HepG2 (cell line): ENCODE results near the gene TOR4A. TPM values are rescaled to one million over a fixed set of nuclear protein-coding genes. Genes with fewer than 3 reads are reported as not detected.

ENCODE experiments used
- CCAR2 ChIP-seq: fragments of 200-400 bp; formaldehyde crosslinking; optimal IDR thresholded peaks from 2 replicates; pipeline ENCODE3; 2018; ENCODE audit warnings: low read depth, mild to moderate bottlenecking, low read length, moderate library complexity
- HNF1A ChIP-seq, 2 experiments: sonication (generic) in 1 of 2; formaldehyde crosslinking in 1 of 2; IDR thresholded peaks; 2 replicates each; pipeline versions ENCODE4 v1.4.0 to v1.6.1; 2016 to 2020; ENCODE audit warnings: borderline replicate concordance in 1 of 2, low read depth in 1 of 2, mild to moderate bottlenecking in 1 of 2, missing genetic modification reagents in 1 of 2
- IRF2 ChIP-seq: IDR thresholded peaks from 2 replicates; pipeline ENCODE4 v1.6.1; 2018; ENCODE audit warnings: missing genetic modification reagents, missing compliant biosample characterization
- KLF6 ChIP-seq: IDR thresholded peaks from 2 replicates; pipeline ENCODE4 v1.8.0; 2016; ENCODE audit warnings: missing biosample characterization, missing genetic modification reagents
- MTF1 ChIP-seq: sonication (generic); formaldehyde crosslinking; IDR thresholded peaks from 2 replicates; pipeline ENCODE4 v1.5.0; 2020; ENCODE audit warnings: missing genetic modification reagents
- PITX1 ChIP-seq: sonication (generic); formaldehyde crosslinking; IDR thresholded peaks from 2 replicates; pipeline ENCODE4 v1.5.1; 2020; ENCODE audit warnings: mild to moderate bottlenecking, missing genetic modification reagents
- REL ChIP-seq: sonication (generic); formaldehyde crosslinking; conservative IDR thresholded peaks from 2 replicates; pipeline ENCODE4 v1.8.0; 2022; ENCODE audit warnings: mild to moderate bottlenecking, missing genetic modification reagents, moderate library complexity
- SMC3 ChIP-seq: IDR thresholded peaks from 2 replicates; pipeline ENCODE4 v1.6.1; 2011; ENCODE audit warnings: low read length, improper control_type of control experiment
- TBP ChIP-seq: sonication (generic); formaldehyde crosslinking; IDR thresholded peaks from 2 replicates; pipeline ENCODE4 v1.5.0; 2020; ENCODE audit warnings: missing genetic modification reagents
- TOE1 ChIP-seq: sonication (generic); formaldehyde crosslinking; IDR thresholded peaks from 2 replicates; pipeline ENCODE4 v1.4.0; 2020; ENCODE audit warnings: mild to moderate bottlenecking, missing genetic modification reagents
- XRCC5 ChIP-seq: fragments of 200-400 bp; formaldehyde crosslinking; optimal IDR thresholded peaks from 2 replicates; pipeline ENCODE3; 2017; ENCODE audit warnings: mild to moderate bottlenecking, low read length
- YEATS2 ChIP-seq: sonication (generic); formaldehyde crosslinking; IDR thresholded peaks from 2 replicates; pipeline ENCODE4 v1.4.0; 2020; ENCODE audit warnings: missing genetic modification reagents, borderline replicate concordance
- ZBTB21 ChIP-seq: sonication (generic); formaldehyde crosslinking; IDR thresholded peaks from 2 replicates; pipeline ENCODE4 v1.4.0; 2020; ENCODE audit warnings: missing genetic modification reagents
- ZBTB38 ChIP-seq: sonication (generic); formaldehyde crosslinking; IDR thresholded peaks from 2 replicates; pipeline ENCODE4 v1.5.1; 2020; ENCODE audit warnings: mild to moderate bottlenecking, missing genetic modification reagents
- ZNF275 ChIP-seq: sonication (generic); formaldehyde crosslinking; IDR thresholded peaks from 2 replicates; pipeline ENCODE4 v1.8.0; 2022; ENCODE audit warnings: missing genetic modification reagents, mild to moderate bottlenecking, inconsistent platforms, borderline replicate concordance
- ZNF382 ChIP-seq: sonication (generic); formaldehyde crosslinking; IDR thresholded peaks from 2 replicates; pipeline ENCODE4 v1.5.0; 2020; ENCODE audit warnings: missing genetic modification reagents, mild to moderate bottlenecking, borderline replicate concordance
- ZNF44 ChIP-seq: sonication (generic); formaldehyde crosslinking; IDR thresholded peaks from 2 replicates; pipeline ENCODE4 v1.5.1; 2020; ENCODE audit warnings: mild to moderate bottlenecking, missing genetic modification reagents
- ZNF574 ChIP-seq: sonication (generic); formaldehyde crosslinking; IDR thresholded peaks from 2 replicates; pipeline ENCODE4 v1.4.0; 2020; ENCODE audit warnings: missing genetic modification reagents
- ZNF720 ChIP-seq: sonication (generic); formaldehyde crosslinking; IDR thresholded peaks from 2 replicates; pipeline ENCODE4 v1.4.0; 2020; ENCODE audit warnings: missing genetic modification reagents
- ZNF83 ChIP-seq: sonication (generic); formaldehyde crosslinking; IDR thresholded peaks from 2 replicates; pipeline ENCODE4 v1.4.0; 2020; ENCODE audit warnings: missing genetic modification reagents, mild to moderate bottlenecking, borderline replicate concordance
- polyA plus RNA-seq, 8 experiments: library from polyadenylated mRNA; depleted of rRNA in 3 of 8; stranded (reverse) in 7 of 8; unstranded in 1 of 8; fragments of >200 nt; fragmentation: Illumina TruSeq in 4 of 8; extraction: Trizol in 4 of 8; gene quantifications; 2 replicates each; pipeline versions ENCODE4 v1.2.1 to v1.2.3, GENCODE V29; 2011 to 2016; ENCODE audit warnings: low read depth in 4 of 8, missing spikeins in 1 of 8, mixed read lengths in 1 of 8; ENCODE audit not compliant: insufficient read depth in 1 of 8
- total RNA-seq, 5 experiments: library from RNA; depleted of rRNA; stranded (reverse); fragments of >200 nt; fragmentation: Illumina TruSeq; extraction: Trizol; gene quantifications; 2 replicates each; pipeline ENCODE4 v1.2.3, GENCODE V29; 2016; ENCODE audit warnings: low read depth in 1 of 5

Gene TOR4A
- total and polyA plus RNA-seq, 2 of the 13 experiments (the other 11 are each of a cell fraction or from before 2014, with no cell fraction given), result 11.1 to 14.2 TPM

- no peak for TF ChIP-seq MTF1
- peak; percentile 54; the same call in 1 of the 2 replicates for TF ChIP-seq ZNF574
- TF ChIP-seq PITX1, result no peak
- no peak for TF ChIP-seq TBP
- TF ChIP-seq XRCC5, result no peak
- no peak for TF ChIP-seq SMC3
- TF ChIP-seq ZNF382 (CRISPR knock-in tag), result no peak
- TF ChIP-seq ZBTB38, result no peak
- TF ChIP-seq ZNF83 (CRISPR knock-in tag), result no peak
- TF ChIP-seq ZBTB21 (CRISPR knock-in tag), result no peak
- TF ChIP-seq ZNF44 (CRISPR knock-in tag), result 0 out of 2 replicates have a peak, but pooled peaks have one; percentile 35
- no peak for TF ChIP-seq TOE1
- TF ChIP-seq CCAR2, result no peak
- no peak for TF ChIP-seq YEATS2 (CRISPR knock-in tag)
- TF ChIP-seq REL, result no peak
- TF ChIP-seq HNF1A (IDR thresholded peaks at IDR 0.05; ENCODE audit: low read depth), result no peak
- TF ChIP-seq HNF1A (CRISPR knock-in tag; IDR thresholded peaks at IDR 0.05; ENCODE audit: borderline replicate concordance), result no peak
- TF ChIP-seq KLF6 (CRISPR knock-in tag), result 0 out of 2 replicates have a peak, but pooled peaks have one; percentile 2
- TF ChIP-seq ZNF720 (CRISPR knock-in tag), result no peak
- TF ChIP-seq IRF2 (CRISPR knock-in tag), result no peak
- TF ChIP-seq ZNF275 (CRISPR knock-in tag), result no peak
Measured at GRCh38 chr9:137235424-137236237, 41.9 kb upstream of the TOR4A start (continued).
